Medulla oblongata (tissue), 1 donor: ENCODE results near the gene FITM1.

Experiments used
- DNase-seq: peaks from one replicate; pipeline ENCODE4 v3.0.0-alpha.2; 2015; ENCODE audit errors: extremely low spot score

Gene FITM1

DNA sequence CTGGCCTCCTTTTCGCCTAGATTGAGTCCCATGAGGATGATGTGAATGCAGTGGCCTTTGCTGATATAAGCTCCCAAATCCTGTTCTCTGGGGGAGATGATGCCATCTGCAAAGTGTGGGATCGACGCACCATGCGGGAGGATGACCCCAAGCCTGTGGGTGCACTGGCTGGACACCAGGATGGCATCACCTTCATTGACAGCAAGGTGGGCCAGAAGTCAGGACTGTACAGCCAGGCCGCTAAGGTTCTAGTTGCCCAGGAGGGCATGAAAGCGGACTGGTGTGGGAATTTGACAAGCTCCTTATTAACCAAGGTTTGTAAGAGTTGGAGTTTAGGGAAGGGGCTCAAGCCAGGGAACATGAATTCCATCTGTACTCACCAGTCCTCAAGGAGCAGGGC lies 10.8 kb upstream of the FITM1 start:
- DNase-seq: no peak

DNA sequence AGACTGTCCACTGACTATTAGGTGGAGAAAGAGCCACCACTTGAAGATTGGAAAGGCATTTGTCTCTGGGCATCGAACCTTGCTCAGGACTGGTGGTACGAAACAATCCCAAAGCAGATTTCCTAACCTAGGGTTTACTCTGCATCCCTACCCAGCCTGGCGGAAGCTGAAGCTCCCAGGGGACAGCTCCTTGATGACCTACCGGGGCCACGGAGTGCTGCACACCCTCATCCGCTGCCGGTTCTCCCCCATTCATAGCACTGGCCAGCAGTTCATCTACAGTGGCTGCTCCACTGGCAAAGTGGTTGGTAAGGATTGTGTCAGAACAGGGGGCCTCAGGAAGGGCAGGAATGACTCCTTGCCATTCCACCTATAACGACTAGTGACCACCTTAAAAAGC lies 9.2 kb upstream of the FITM1 start:
- no peak for DNase-seq

DNA sequence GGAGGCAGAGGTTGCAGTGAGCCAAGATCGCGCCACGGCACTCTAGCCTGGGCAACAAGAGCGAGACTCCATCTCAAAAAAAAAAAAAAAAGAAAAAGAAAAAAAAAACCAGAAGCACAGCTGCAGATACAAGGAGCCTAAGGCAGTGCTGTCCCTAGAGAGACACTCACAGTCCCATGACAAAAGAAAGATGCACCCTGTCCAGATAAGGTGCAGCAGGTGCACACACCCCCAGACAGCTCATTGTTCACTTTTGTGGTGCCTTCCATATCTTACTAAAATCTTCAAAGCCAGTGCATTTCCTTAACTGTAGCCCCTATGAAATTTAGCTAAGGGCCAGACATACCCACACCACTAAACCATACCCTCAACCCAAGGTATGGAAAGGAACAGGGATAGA lies 8.0 kb upstream of the FITM1 start:
- no peak for DNase-seq

DNA sequence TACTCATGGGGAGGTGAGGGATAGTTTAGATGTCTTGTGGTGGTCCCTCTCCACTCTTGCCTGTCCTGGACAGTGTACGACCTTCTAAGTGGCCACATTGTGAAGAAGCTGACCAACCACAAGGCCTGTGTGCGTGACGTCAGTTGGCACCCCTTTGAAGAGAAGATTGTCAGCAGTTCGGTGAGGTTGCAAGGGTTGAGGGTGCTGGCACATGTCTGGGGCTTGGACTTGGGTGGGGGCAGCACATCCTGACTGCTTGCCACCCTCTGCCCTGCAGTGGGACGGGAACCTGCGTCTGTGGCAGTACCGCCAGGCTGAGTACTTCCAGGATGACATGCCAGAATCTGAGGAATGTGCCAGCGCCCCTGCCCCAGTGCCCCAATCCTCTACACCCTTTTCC lies 7.6 kb upstream of the FITM1 start:
- DNase-seq: no peak

DNA sequence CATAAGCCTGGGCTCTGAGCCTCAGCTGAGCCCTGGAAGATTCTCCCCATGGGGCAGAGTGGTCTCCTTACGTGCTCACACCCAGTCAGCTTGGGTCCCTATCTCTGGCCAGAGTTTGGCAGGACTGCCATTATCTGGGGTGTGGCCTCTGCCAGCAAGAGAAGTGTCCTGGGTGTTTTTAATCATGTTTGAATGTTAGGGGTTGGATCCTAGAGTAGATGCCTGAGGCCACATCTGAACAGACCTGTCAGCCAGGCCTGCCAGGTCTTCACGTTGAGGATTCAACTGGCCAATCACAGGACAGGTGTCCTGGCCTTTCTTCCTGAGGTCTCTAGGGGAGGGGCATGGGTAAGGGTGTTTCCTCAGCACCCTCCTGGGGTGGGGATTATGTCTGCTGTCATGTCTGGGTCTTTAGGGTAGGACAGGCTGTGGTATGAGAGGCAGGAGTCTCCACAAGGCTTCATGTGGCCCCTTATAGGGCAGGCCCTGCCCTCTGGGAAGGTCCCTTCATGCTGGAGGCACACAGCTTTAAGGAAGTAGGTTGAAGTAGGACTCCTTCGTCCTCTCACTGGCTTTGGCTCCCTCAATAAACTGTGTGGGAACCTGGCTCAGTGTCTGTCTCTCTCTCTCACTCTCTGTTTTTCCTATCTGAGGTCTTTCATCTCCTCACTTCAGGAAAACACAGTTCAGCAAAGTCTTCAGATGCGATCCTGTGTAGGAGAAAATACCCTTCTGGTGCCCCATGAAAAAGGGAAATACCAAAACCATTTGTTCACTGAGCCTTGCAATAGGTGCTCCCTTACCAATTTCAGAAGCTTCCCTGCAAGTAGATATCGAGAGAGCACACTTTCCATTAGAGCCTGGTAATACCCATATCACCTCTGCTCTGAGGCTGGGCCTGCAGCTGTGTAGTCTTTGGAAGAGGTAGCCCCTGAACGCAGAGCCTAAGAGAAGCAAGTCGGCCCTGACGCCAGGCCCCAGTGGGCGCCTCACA lies 6.7 kb upstream of the FITM1 start:
- no peak for DNase-seq

DNA sequence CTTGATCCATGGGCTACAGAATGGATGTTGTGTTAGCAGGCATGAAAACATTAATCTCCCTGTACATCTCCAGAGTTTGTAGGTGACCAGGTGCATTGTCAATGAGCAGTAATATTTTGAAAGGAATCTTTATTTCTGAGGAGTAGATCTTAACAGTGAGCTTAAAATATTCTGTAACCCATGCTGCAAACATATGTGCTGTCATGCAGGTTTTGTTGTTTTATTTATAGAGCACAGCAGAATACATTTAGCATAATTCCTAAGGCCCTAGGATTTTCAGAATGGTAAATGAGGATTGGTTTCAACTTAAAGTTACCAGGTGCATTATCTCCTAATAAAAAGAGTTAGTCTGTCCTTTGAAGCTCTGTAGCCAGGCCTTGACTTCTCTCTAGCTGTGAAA lies 3.5 kb upstream of the FITM1 start:
- no peak for DNase-seq

DNA sequence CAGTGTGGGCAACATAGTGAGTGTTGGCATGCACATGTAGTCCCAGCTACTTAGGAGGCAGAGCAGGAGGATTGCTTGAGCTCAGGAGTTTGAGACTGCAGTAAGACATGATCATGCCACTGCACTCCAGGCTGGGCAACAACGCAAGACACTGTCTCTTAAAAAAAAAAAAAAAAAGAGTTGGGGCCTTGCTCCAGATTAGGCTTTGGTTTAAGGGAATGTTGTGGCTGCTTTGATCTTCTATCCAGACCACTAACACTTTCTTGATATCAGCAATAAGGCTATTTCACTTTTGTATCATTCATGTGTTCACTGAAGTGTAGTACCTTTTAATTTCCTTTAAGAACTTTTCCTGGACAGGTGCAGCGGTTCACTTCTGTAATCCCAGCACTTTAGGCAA lies 2.8 kb upstream of the FITM1 start:
- DNase-seq: no peak

DNA sequence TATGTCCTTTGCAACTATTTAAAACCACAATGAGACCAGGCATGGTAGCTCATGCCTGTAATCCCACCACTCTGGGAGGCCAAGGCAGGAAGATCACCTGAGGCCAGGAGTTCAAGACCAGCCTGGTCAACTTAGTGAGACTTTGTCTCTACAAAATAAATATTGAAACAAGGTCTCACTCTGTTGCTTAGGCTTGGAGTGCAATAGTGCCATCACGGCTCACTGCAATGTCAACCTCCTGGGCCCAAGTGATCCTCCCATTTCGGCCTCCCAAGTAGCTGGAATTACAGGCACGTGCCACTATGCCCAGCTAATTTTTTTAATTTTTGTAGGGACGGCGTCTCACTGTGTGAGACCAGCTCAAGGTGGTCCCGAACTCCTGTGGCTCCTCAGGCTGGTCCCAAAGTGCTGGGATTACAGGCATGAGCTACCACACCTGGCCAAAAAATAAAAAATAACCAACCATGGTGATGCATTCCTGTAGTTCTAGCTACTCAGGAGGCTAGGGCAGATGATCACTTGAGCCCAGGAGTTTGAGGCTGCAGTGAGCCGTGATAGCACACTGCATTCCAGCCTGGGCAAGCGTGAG lies 955 bp upstream of the FITM1 start:
- DNase-seq: no peak

DNA sequence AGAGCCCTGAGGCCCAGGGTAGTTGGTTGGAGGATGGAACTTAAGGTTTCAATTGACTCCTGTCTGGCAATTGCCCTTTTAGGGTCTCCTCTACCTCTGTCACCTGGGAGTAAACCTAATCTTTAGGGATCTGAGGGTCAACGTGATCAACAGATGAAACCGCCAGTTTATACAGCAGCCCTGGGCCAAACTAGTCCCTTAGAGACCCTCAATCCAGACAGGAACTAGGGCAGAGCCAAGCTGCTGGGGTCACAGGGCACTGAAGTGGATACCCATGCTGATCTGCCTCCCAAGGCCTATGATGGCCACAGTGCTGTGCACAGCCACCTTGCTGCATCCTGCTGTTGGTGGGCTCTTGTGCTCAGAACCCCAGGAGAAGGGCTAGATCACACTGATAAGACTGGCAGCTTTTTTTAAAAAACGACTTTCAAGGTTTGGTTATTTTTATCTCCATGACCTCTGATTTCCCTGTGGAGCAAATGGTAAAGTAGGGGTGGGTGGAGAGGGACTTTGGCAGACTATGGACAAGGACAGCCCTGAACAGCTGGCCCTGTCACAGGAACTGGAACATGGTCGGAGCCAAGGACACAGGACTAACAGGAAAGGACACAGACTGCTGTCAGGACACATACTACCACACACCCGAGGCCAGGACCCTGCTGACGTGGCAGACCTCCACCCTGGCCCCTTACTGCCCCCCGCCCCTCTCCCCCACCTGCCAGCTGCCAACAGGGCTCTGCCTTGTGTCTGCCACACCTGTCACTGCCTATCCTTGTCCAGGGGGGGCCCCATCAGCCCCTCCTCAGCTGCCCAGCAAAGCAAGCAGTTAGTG lies 474 bp downstream of the FITM1 start:
- no peak for DNase-seq

DNA sequence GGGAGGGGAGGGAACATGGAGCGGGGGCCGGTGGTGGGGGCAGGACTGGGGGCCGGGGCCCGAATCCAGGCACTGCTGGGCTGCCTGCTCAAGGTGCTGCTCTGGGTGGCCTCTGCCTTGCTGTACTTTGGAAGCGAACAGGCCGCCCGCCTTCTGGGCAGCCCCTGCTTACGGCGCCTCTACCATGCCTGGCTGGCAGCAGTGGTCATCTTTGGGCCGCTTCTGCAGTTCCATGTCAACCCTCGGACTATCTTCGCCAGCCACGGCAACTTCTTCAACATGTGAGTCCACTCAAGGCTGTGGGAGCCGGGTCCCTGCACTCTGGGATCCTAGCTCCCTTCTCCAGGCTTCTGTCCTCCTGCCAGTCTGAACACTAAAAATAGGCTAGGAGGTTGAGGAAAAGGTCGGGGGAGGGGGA lies 1.1 kb downstream of the FITM1 start:
- DNase-seq: no peak

DNA sequence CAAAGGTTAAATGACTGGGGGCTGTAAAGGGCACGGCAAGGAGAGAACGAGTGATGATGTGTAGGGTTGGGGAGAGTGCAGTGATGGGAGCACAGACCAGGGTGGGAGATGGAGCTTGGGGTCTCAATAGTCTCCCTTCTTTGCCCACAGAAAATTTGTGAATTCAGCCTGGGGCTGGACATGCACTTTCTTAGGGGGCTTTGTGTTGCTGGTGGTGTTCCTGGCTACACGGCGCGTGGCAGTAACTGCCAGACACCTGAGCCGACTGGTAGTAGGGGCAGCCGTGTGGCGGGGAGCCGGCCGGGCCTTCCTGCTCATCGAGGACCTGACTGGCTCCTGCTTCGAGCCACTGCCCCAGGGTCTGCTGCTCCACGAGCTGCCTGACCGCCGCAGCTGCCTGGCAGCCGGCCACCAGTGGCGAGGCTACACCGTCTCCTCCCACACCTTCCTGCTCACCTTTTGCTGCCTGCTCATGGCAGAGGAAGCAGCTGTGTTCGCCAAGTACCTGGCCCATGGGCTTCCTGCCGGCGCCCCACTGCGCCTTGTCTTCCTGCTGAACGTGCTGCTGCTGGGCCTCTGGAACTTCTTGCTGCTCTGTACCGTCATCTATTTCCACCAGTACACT lies 1.7 kb downstream of the FITM1 start:
- no peak for DNase-seq

DNA sequence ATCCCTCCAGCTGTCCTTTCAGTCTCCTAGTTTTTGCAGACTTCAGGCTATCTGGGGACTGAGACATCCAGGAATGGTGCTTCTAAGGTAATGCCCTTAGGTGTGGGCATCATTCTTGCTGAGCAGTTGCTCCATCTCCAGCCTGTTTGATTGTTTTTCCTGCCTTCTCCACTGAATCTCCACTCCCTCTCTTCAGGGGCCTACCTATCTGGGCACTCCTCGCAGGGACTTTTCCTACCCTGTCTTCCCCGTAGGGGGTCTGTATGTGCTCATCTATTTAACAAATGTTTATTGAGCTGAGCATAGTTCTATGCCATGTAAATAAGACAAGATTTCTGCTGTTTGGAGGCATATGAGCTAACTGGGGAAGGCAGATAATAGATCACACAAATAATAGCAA lies 2.5 kb downstream of the FITM1 start:
- no peak for DNase-seq

DNA sequence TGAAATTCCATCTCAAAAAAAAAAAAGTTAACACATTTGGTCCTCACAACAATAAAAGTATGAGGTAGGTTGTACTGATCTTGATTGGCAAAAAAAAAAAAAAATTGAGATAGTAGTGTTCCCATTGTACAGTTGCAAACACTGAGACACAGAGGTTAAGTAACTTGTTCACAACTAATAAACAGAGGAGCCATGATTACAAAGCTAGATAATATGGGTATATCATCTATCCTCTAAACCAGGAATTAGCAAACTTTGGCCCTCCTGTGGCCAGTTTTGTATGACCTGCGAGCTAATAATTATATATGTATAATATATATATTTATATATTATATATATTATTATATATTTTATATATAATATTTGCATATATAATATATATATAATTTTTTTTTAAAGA lies 3.3 kb downstream of the FITM1 start:
- no peak for DNase-seq

DNA sequence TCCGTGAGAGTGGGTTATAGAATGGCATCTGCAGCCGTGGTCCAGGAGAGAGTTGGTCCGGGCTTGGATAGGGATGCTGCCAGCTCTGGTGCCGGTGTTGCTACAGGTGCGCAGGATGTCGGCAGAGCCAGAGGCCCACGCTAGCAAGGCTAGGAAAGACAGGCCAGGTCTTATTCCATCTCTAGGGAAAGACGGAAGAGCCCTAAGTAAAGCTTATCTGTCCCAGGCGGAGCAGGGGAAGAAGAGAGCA lies 5.0 kb downstream of the FITM1 start:
- no peak for DNase-seq

DNA sequence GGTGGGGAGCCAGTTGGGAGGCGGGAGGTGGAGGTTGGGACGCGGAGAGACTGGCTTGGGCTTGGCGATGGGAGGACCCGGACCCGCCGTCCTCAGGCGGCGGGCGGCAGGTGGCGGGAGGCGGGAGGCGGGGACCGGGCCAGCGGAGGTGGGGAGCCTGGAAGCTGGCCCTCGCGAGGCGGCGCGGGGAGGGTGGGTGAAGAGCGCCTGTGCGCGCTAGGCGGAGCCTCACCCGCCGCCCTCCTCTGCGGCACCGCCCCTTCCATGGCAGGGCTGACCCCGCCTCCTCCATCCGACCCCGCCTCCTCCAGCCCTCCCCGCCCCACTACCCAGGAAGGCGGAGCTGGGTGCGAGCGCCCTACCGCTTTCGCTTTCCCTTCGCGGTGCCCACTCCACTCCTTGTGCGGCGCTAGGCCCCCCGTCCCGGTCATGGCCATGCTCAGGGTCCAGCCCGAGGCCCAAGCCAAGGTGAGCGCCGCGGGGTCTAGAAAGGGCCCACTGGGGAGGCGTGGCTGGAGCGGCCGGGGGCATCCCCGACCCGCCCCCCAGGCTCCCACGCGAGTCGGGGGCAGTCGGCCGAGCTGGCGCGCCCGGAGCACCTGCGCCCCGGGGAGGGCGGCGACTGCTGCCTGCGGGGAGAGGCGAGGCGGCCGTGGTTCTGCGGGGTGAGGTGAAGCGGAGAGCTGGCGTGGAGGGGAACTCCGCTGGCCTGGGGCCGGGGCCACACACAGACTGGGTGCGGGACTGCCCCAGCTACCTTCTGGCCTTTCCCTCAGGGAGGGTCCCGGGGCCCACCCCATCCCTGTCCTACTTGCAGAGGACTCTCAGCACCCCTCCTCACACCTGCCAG lies 5.6 kb downstream of the FITM1 start, which contains the start of gene PSME1:
Gene PSME1, plus strand, starts transcription at position 361 of the 850 bp plus-strand sequence. Its CDS starts 69 bp downstream, at position 430.
- peak; percentile 95 for DNase-seq

DNA sequence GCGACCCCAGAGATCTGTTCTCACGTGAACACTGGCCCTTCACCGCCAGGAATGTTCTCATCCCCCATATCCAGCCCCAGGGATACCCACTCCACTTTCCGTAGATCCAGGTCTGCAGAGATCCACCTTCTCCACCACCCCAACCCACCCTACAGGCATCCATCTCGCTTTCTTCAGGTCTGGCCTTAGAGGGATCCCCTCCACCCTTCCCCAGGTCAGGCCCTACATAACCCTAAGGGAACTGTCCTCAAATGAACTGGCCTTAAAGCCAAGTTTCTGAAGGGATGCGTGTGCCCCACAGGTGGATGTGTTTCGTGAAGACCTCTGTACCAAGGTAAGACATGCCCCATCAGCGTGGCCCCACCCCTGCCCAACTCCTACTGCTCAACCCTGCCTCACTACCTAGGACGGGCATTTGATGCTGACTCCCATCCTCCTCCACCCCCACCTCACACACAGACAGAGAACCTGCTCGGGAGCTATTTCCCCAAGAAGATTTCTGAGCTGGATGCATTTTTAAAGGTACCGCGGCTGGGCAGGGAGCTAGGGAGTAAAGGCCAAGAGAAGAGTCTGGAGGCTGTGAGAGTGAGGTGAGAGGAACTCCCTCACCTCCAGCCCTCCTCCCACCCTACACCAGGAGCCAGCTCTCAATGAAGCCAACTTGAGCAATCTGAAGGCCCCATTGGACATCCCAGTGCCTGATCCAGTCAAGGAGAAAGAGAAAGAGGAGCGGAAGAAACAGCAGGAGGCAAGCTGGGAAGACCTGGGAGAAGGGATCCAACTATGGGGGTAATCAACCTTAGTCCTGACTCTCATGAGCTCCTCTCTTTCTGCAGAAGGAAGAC lies 6.4 kb downstream of the FITM1 start:
- no peak for DNase-seq

DNA sequence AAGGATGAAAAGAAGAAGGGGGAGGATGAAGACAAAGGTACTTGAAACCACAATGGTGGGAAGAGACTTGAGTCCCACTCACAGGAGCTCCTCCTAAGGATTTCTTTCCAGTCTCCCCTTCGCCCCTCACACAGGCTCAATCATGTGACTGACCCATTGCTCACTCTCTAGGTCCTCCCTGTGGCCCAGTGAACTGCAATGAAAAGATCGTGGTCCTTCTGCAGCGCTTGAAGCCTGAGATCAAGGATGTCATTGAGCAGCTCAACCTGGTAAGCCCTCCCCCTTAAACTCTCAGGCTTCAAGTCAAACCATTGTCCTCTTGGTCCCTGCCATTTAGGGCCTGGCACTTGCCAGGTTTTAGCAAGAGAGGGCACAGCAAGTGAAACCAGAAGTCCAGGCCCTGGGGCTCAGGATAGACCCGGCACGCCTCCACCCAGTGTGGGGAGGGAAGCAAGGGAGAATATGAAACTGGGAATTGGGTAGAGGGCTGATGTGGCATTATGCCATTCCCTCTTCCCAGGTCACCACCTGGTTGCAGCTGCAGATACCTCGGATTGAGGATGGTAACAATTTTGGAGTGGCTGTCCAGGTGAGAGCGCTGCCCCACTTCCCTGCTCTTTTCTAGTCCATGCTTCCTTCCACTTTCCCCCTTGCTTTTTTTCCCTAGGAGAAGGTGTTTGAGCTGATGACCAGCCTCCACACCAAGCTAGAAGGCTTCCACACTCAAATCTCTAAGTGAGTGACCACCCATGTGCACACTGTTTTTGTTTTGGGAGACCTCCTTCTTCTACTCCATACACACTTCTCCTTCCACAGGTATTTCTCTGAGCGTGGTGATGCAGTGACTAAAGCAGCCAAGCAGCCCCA lies 7.3 kb downstream of the FITM1 start:
- DNase-seq: no peak

DNA sequence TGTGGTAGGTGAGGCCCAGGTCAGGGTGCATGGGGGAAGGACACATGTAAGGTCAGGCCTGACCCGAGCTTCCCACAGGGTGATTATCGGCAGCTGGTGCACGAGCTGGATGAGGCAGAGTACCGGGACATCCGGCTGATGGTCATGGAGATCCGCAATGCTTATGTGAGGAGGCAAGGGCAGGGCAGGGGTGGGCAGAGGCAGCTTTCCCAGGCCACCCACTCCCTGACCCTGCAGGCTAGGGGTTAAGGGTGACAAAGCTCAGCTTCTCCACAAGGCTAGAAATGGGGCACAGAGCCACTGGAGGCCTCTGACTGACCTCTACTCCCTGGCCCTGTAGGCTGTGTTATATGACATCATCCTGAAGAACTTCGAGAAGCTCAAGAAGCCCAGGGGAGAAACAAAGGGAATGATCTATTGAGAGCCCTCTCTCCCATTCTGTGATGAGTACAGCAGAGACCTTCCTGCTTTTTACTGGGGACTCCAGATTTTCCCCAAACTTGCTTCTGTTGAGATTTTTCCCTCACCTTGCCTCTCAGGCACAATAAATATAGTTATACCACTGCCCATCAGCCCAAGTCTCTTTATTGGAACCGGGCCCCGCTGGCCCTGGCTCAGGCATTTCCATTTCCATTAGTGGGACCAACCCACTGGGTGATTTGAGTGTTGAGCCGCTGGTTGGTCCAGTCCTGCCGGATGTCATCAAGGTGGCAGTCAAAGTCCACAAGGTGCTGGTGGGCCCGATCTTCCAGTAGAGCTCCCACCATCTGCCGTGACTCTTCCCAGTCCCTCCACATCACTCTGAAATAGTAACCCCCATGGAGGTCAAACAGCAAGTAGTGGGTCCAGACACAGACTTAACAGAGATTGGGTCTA lies 8.2 kb downstream of the FITM1 start:
- no peak for DNase-seq
